Measurements from ENCODE around the gene PKN1.

DNA sequence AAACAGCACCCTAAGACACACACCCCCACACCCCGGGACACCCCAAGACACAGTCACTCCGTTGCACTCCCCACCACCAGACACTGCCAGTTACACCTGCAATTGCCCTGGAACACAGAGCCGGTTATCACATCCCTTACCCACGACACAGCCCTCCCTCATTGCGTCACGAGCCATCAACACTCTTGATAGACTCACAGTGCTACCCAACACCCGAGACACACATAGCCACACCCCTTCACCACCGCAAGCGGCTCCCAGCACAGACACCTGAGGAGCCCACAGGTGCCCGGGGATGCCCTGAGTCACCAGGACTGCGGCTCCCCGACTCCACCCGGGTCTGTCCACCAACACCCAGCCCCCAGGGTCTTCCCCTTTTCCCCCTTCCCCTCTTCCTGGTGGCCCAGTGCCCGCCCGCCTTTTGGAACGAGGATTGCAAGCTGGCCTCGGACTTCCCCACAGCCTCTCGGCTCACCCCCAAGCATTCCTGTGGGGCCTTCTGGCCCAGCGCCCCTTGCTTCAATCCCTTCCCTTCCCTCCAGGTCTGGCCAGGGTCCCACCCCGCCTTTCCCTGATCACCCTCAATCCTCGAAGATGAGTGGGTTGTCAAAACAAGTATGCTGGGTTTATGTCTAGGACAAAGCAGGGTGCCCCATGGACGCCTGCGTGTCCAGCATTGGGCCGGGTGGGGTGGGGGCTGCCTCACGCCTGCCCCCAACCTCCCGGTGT lies 43.7 kb downstream of the PKN1 start:
- TF ChIP-seq POLR2A (IDR thresholded peaks at IDR 0.05; ENCODE audit: low read depth, low read length) (no peak), NFE2L2 (IDR thresholded peaks at IDR 0.05; ENCODE audit: low read depth, low read length) (no peak), RCOR1 (IDR thresholded peaks at IDR 0.05; ENCODE audit: insufficient replicate concordance, low read length) (no peak), SMC3 (IDR thresholded peaks at IDR 0.05; ENCODE audit: low read depth, low read length) (no peak)
- TF ChIP-seq, protein P1, sequence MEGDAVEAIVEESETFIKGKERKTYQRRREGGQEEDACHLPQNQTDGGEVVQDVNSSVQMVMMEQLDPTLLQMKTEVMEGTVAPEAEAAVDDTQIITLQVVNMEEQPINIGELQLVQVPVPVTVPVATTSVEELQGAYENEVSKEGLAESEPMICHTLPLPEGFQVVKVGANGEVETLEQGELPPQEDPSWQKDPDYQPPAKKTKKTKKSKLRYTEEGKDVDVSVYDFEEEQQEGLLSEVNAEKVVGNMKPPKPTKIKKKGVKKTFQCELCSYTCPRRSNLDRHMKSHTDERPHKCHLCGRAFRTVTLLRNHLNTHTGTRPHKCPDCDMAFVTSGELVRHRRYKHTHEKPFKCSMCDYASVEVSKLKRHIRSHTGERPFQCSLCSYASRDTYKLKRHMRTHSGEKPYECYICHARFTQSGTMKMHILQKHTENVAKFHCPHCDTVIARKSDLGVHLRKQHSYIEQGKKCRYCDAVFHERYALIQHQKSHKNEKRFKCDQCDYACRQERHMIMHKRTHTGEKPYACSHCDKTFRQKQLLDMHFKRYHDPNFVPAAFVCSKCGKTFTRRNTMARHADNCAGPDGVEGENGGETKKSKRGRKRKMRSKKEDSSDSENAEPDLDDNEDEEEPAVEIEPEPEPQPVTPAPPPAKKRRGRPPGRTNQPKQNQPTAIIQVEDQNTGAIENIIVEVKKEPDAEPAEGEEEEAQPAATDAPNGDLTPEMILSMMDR (conservative IDR thresholded peaks at IDR 0.05; ENCODE audit: low read depth, low read length) = no peak

Measured in IMR-90 (cell line).